AG04450 (cell line): ENCODE measurements around the gene UQCRC1. TPM values are rescaled to one million over a fixed set of nuclear protein-coding genes. Genes with fewer than 3 reads are reported as not detected.
A peak's percentile ranks its signal among the peaks of the same experiment; 100 is the strongest.

Experiments
- CTCF ChIA-PET: fragments of 300-600, 350-600 bp; formaldehyde crosslinking; extraction: SDS; loops from one replicate; lab custom pipeline; 2022; ENCODE audit warnings: antibody characterized with exemption, inconsistent platforms; lab: Charles Lee
- POLR2A ChIA-PET: fragments of 350-600 bp; formaldehyde crosslinking; extraction: SDS; loops from one replicate; lab custom pipeline; 2021; ENCODE audit warnings: antibody characterized with exemption, inconsistent platforms; lab: Yijun Ruan, JAX
- DNase-seq: peaks from one replicate; pipeline ENCODE4 v3.0.0-alpha.2; 2011; ENCODE audit warnings: low read depth, low spot score
- H3K27ac ChIP-seq: one replicate; pipeline ENCODE4 v1.5.1; 2012; ENCODE audit warnings: low read depth, low read length, control low read depth
- H3K27me3 ChIP-seq: one replicate; pipeline ENCODE4 v1.6.0; 2012; ENCODE audit warnings: low read length; ENCODE audit not compliant: control insufficient read depth, insufficient read depth
- H3K4me3 ChIP-seq: 2 replicates; pipeline ENCODE4 v1.5.1; 2011; ENCODE audit warnings: mild to moderate bottlenecking, low read depth, low read length, control low read depth
- H3K9me3 ChIP-seq: 2 replicates; pipeline ENCODE4 v1.5.1; 2012; ENCODE audit warnings: low read length; ENCODE audit not compliant: control insufficient read depth, insufficient read depth
- CTCF ChIP-seq: IDR thresholded peaks from 2 replicates; pipeline ENCODE4 v1.5.1; 2011; ENCODE audit warnings: low read depth, low read length, control low read depth, inconsistent platforms
- polyA plus RNA-seq: library from polyadenylated mRNA; depleted of rRNA; stranded (reverse); fragments of >200 nt; gene quantifications from 2 replicates; pipeline ENCODE4 v1.2.3, GENCODE V29; 2011

UQCRC1 gene
- polyA plus RNA-seq, 1 experiment = 379 TPM

GRCh38 chr3:48634661-48635221, 25.3 kb upstream of the UQCRC1 start:
- H3K4me3 ChIP-seq = peak overlapping the region; percentile 86
- POLR2A ChIA-PET = interaction anchor here (0.9 to 2.2 kb wide), 11 partner anchors 12 to 162 kb away, joined by 3 to 19 read pairs (median 5); partner anchors contain the start of gene CELSR3
- peaks cover under 1% of the 10 kb centered on the region for H3K27me3 ChIP-seq
- peaks cover 3% of the 10 kb centered on the region; the same call in 1 of the 2 replicates for H3K9me3 ChIP-seq
- peak overlapping the region; percentile 47 for H3K27ac ChIP-seq
- no peak for TF ChIP-seq CTCF
- CTCF ChIA-PET = interaction anchor here (0.6 to 2.7 kb wide), 13 partner anchors 10 to 199 kb away, joined by 3 to 18 read pairs (median 4); partner anchors contain the start of genes CELSR3 and NCKIPSD
- no peak for DNase-seq

GRCh38 chr3:48633743-48634142, 24.3 kb upstream of the UQCRC1 start:
- H3K27ac ChIP-seq = no peak overlapping the region
- ChIA-PET CTCF (interaction anchor here (2.7 kb wide), 1 partner anchor 29 kb away, joined by 13 read pairs; the partner anchor contains the start of gene CELSR3), POLR2A (interaction anchor here (0.6 kb wide), 1 partner anchor 32 kb away, joined by 5 read pairs; no protein-coding TSS in a partner anchor)
- no peak for DNase-seq
- H3K9me3 ChIP-seq = peaks cover 3% of the 10 kb centered on the region; the same call in 1 of the 2 replicates
- H3K4me3 ChIP-seq = peak overlapping the region; percentile 86
- no peaks in the 10 kb centered on the region for H3K27me3 ChIP-seq
- no peak for TF ChIP-seq CTCF

GRCh38 chr3:48633256-48633655, 23.8 kb upstream of the UQCRC1 start:
- CTCF ChIA-PET = no interaction called here
- Histone ChIP-seq H3K4me3 (no peak overlapping the region), H3K27ac (no peak overlapping the region), H3K9me3 (peaks cover 3% of the 10 kb centered on the region; the same call in 1 of the 2 replicates), H3K27me3 (no peaks in the 10 kb centered on the region)
- TF ChIP-seq CTCF = no peak
- POLR2A ChIA-PET = interaction anchor here (0.6 kb wide), 1 partner anchor 32 kb away, joined by 5 read pairs; no protein-coding TSS in a partner anchor
- DNase-seq = no peak

GRCh38 chr3:48631516-48632448, 22.3 kb upstream of the UQCRC1 start:
- DNase-seq = no peak
- ChIA-PET CTCF (no interaction called here), POLR2A (no interaction called here)

More at GRCh38 chr3:48631516-48632448, 22.3 kb upstream of the UQCRC1 start:
- no peaks in the 10 kb centered on the region for H3K27me3 ChIP-seq
- no peak for TF ChIP-seq CTCF
- no peak overlapping the region for H3K4me3 ChIP-seq
- H3K27ac ChIP-seq = no peak overlapping the region
- H3K9me3 ChIP-seq = peaks cover 3% of the 10 kb centered on the region; the same call in 1 of the 2 replicates
